ENCODE measurements around the gene TBX6. TPM values are rescaled to one million over a fixed set of nuclear protein-coding genes. Genes with fewer than 3 reads are reported as not detected.

TBX6 gene
- total RNA-seq, 2 donors from 2014 or later = 1.5 to 2.5 TPM

- no peak overlapping the region for H3K4me3 ChIP-seq
- intact Hi-C loops (cut with DNase I) = no loop called here
- no peaks in the 10 kb centered on the region for H3K27me3 ChIP-seq (replicated peaks; ENCODE audit: insufficient read depth)
- H3K27ac ChIP-seq = no peak overlapping the region
- TF ChIP-seq CTCF (IDR thresholded peaks at IDR 0.05) (no peak), POLR2AphosphoS5 (IDR thresholded peaks at IDR 0.05) (no peak), POLR2A (IDR thresholded peaks at IDR 0.05) (no peak)
- H3K9me3 ChIP-seq = no peaks in the 10 kb centered on the region
- DNase-seq (ENCODE audit: low spot score) = no peak
- peaks cover 5 to 14% of the 10 kb centered on the region in 2 donors for H3K36me3 ChIP-seq
- 92% methylated on average over 20 of the region's 20 CpGs for WGBS
- no peaks in the 10 kb centered on the region for H3K4me1 ChIP-seq (replicated peaks)
Observed at GRCh38 chr16:30113711-30114333, 22.1 kb upstream of the TBX6 start.

GRCh38 chr16:30113031-30113710 lies 21.4 kb upstream of the TBX6 start, which contains the start of gene GDPD3:
TSS of gene GDPD3 (minus strand) at chr16:30113537. CDS start at chr16:30113478, 59 bp downstream.
- Histone ChIP-seq H3K4me1 (replicated peaks) (no peaks in the 10 kb centered on the region), H3K27ac (no peak within 1 kb of the TSS), H3K36me3 (peaks cover 3 to 12% of the 10 kb centered on the region in 2 donors), H3K27me3 (replicated peaks; ENCODE audit: insufficient read depth) (no peaks in the 10 kb centered on the region), H3K9me3 (no peaks in the 10 kb centered on the region), H3K4me3 (no peak within 1 kb of the TSS)
- no peak for DNase-seq (ENCODE audit: low spot score)
- WGBS = 95% methylated on average over 11 of the region's 20 CpGs
- TF ChIP-seq POLR2A (IDR thresholded peaks at IDR 0.05) = no peak
- no peak for TF ChIP-seq CTCF (IDR thresholded peaks at IDR 0.05)
- TF ChIP-seq POLR2AphosphoS5 (IDR thresholded peaks at IDR 0.05) = no peak
- intact Hi-C loops (cut with DNase I) = no loop called here

- WGBS = 85% methylated on average over 29 of the region's 29 CpGs
- peaks cover 2 to 4% of the 10 kb centered on the region in 2 donors for H3K36me3 ChIP-seq
Observed at GRCh38 chr16:30112197-30113030, 20.7 kb upstream of the TBX6 start.

GRCh38 chr16:30110661-30111060 lies 18.9 kb upstream of the TBX6 start:
- no peak overlapping the region for H3K4me3 ChIP-seq
- no peaks in the 10 kb centered on the region for H3K9me3 ChIP-seq
- intact Hi-C loops (cut with DNase I) = no loop called here
- H3K27me3 ChIP-seq (replicated peaks; ENCODE audit: insufficient read depth) = no peaks in the 10 kb centered on the region
- H3K27ac ChIP-seq = no peak overlapping the region
- no peak for DNase-seq (ENCODE audit: low spot score)
- H3K36me3 ChIP-seq = no peaks in the 10 kb centered on the region
- 64% methylated on average over 7 of the region's 7 CpGs for WGBS
- H3K4me1 ChIP-seq (replicated peaks) = no peaks in the 10 kb centered on the region
- TF ChIP-seq POLR2A (IDR thresholded peaks at IDR 0.05) (no peak), CTCF (IDR thresholded peaks at IDR 0.05) (no peak), POLR2AphosphoS5 (IDR thresholded peaks at IDR 0.05) (no peak)

More at GRCh38 chr16:30112197-30113030, 20.7 kb upstream of the TBX6 start:
- no peaks in the 10 kb centered on the region for H3K4me1 ChIP-seq (replicated peaks)
- no peak for DNase-seq (ENCODE audit: low spot score)
- no peaks in the 10 kb centered on the region for H3K27me3 ChIP-seq (replicated peaks; ENCODE audit: insufficient read depth)
- H3K27ac ChIP-seq = no peak overlapping the region
- intact Hi-C loops (cut with DNase I) = no loop called here
- no peaks in the 10 kb centered on the region for H3K9me3 ChIP-seq
- TF ChIP-seq CTCF (IDR thresholded peaks at IDR 0.05) (peak in 3 of 4 experiments; percentile 28 to 49 (median 41)), POLR2A (IDR thresholded peaks at IDR 0.05) (no peak), POLR2AphosphoS5 (IDR thresholded peaks at IDR 0.05) (no peak)
- no peak overlapping the region for H3K4me3 ChIP-seq
